DMS153 (cell line): ENCODE data around the gene OR56B1.
"Not testable (repeated sequence)": the region's sequence is repeated elsewhere in the genome, so short reads cannot be mapped to it uniquely, and the experiment has no call there.

Source experiments
- DNase-seq: peaks from one replicate; lab custom pipeline; 2025; lab: John Stamatoyannopoulos, UW

Gene OR56B1

GRCh38 chr11:5736396-5736795, at the start of gene OR56B1:
OR56B1 (plus strand) TSS chr11:5736448; CDS start chr11:5736517, 69 bp downstream.
- DNase-seq = no peak

- no peak for DNase-seq
Observed at GRCh38 chr11:5688482-5688881, 47.8 kb upstream of the OR56B1 start.

GRCh38 chr11:5689551-5689983, 46.7 kb upstream of the OR56B1 start, which contains the start of gene TRIM22:
TRIM22 (plus strand) TSS chr11:5689790; CDS start chr11:5696233, 6,443 bp downstream.
- no peak for DNase-seq

GRCh38 chr11:5690216-5690615, 46.0 kb upstream of the OR56B1 start:
- DNase-seq = no peak

- no peak for DNase-seq
Observed at GRCh38 chr11:5690736-5691135, 45.5 kb upstream of the OR56B1 start.

- DNase-seq = not testable (repeated sequence)
Observed at GRCh38 chr11:5691238-5691963, 44.8 kb upstream of the OR56B1 start.

GRCh38 chr11:5691964-5692361, 44.3 kb upstream of the OR56B1 start:
- DNase-seq = no peak

- DNase-seq = no peak
Observed at GRCh38 chr11:5694642-5695041, 41.6 kb upstream of the OR56B1 start.

- no peak for DNase-seq
Observed at GRCh38 chr11:5695580-5695979, 40.7 kb upstream of the OR56B1 start.

GRCh38 chr11:5696210-5696609, 40.0 kb upstream of the OR56B1 start:
- no peak for DNase-seq

- DNase-seq = no peak
Observed at GRCh38 chr11:5698281-5698680, 38.0 kb upstream of the OR56B1 start.

GRCh38 chr11:5700421-5701054, 35.7 kb upstream of the OR56B1 start:
- DNase-seq = no peak

- DNase-seq = no peak
Observed at GRCh38 chr11:5701055-5701577, 35.1 kb upstream of the OR56B1 start.

GRCh38 chr11:5703741-5704536, 32.3 kb upstream of the OR56B1 start:
- no peak for DNase-seq

GRCh38 chr11:5705688-5706087, 30.6 kb upstream of the OR56B1 start:
- DNase-seq = no peak

GRCh38 chr11:5712507-5712906, 23.7 kb upstream of the OR56B1 start:
- no peak for DNase-seq

- DNase-seq = no peak
Observed at GRCh38 chr11:5713695-5714094, 22.6 kb upstream of the OR56B1 start.

- DNase-seq = not testable (repeated sequence)
Observed at GRCh38 chr11:5716518-5716917, 19.7 kb upstream of the OR56B1 start.

- DNase-seq = no peak
Observed at GRCh38 chr11:5719703-5720495, 16.3 kb upstream of the OR56B1 start.

- DNase-seq = no peak
Observed at GRCh38 chr11:5722622-5723021, 13.6 kb upstream of the OR56B1 start.

- no peak for DNase-seq
Observed at GRCh38 chr11:5726351-5726750, 9.9 kb upstream of the OR56B1 start.

GRCh38 chr11:5727691-5728090, 8.6 kb upstream of the OR56B1 start:
- no peak for DNase-seq
